DMS153 treated with DMSO at 0.1 percent for 48 hours (cell line): Measurements from ENCODE around the gene KRT15.

Source experiments
- DNase-seq: peaks from one replicate; lab custom pipeline; 2025; ENCODE audit not compliant: unreplicated experiment; lab: John Stamatoyannopoulos, UW

Gene KRT15

GRCh38 chr17:41483991-41484826, 34.5 kb downstream of the KRT15 start:
- DNase-seq: no peak

DNA sequence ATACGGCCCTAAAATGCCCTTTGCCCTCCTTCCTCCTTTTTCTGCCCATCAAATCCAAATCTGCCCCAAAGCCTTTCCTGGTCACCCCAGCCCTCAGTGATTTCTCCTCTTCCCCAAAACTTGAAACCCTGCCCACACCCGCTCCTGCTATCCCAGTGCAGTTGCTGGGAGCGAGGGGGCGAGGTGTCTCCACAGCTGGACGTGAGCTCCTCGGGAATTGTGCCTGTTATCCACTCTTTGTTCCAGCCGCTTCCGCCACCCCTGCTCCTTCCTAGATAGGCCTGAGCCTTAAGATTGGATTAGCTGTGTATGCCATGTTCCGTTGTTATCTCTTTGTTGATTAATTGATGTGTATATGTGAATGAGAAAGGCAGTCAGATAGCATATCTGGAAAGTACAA, 35.2 kb downstream of the KRT15 start:
- no peak for DNase-seq

DNA sequence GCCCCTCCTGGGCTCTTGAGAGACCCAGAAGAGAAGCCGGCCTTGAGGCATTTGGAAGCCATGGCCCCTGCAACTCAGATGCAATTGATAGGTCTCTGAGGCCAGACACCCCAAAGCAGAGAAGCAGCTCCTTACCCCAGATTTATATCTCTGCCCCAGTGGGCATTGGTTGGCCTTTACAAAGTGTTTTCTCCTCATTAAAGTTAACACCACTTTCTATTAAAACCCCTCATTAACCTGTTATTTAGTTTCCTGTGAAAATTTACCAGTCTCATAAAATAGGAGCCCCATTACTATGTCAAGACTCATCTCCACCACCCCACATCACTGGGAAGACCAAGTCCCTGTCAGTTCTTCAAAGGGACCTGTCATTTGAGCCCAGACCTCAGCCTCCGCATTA, 37.7 kb downstream of the KRT15 start, which contains the start of gene KRT35:
KRT35 (minus strand) TSS at position 116 of the 400 bp plus-strand sequence; CDS start at position 62, 54 bp downstream.
- no peak for DNase-seq

DNA sequence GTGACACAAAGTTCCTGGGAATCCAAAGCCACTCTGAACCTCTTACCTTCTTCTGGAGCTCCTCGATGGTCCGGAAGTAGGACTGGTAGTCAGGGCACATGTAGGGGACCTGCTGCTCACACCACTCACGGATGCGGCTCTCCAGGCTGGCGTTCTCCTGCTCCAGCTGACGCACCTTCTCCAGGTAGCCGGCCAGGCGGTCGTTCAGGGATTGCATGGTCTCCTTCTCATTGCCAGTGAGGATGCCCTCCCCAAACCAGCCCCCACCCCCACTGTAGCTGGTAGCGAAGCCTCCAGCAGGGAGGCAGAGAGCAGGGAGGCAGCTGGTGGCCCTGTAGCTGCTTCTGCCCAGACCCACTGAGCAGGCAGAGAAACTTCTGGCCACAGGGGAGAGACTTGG, 38.1 kb downstream of the KRT15 start:
- DNase-seq: no peak

DNA sequence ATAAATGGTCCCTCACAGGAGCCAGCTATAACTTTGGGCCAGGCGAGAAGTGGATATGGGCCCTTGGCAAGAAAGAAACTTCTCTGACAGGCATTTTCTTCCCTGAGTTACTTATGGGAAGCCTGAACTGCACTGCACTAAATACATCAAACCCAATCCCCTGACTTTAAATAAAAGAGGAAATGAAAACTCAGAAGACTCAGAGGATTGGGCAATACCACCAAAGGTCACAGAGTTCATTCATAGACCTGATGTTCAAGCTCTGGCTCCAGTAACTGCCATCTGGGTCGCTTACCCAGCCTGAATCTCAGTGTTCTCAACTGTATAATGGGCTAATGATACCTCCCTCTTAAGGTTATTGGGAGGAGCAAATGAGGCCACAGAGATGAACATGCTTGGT, 38.6 kb downstream of the KRT15 start:
- no peak for DNase-seq

- DNase-seq: no peak
Measured at GRCh38 chr17:41478237-41478636, 40.5 kb downstream of the KRT15 start.

- no peak for DNase-seq
Measured at GRCh38 chr17:41476866-41477815, 41.5 kb downstream of the KRT15 start.

GRCh38 chr17:41475421-41475820, 43.3 kb downstream of the KRT15 start:
- DNase-seq: no peak

DNA sequence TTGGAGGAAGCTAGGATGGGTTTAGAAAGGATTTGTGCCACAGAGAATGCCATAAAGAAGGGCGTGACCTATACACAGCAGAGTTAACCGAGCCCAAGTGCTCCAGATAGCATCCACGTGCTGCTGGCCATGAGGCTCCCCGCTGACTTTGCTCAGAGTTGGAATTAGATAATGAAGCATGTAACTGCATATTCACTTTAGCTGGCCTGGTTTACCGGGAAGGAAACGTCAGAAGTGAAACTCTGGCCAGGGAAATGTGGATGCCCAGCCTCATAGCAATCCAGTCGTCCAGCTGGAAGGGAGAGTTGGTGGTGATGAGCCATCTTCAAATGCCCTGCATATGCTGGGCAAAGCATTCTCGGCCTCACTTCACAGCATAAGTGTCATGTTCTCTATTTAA, 43.8 kb downstream of the KRT15 start:
- DNase-seq: no peak

- DNase-seq: no peak
Measured at GRCh38 chr17:41468346-41468745, 50.3 kb downstream of the KRT15 start.

GRCh38 chr17:41467561-41467960, 51.1 kb downstream of the KRT15 start:
- DNase-seq: no peak

DNA sequence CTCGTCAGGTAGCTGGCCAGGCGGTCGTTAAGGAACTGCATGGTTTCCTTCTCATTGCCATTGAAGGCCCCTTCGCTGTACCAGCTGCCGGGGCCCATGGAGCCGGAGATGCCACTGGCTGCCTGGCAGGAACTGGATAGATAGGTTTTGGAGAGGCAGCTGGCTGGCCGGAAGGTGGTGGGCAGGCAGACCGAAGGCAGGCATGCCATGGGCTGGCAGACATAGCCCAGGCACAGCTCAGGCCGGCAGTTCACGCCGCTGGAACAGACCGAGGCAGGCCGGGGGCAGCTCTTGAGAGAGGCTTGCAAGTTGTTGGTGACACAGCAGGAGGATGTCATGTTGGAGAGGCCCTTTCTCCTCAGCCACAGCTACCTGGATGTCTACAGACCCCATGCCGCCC, 51.7 kb downstream of the KRT15 start, which contains the start of gene KRT32:
KRT32 (minus strand) TSS at position 399 of the 400 bp plus-strand sequence; CDS start at position 338, 61 bp downstream.
- no peak for DNase-seq

GRCh38 chr17:41464682-41465081, 54.0 kb downstream of the KRT15 start:
- no peak for DNase-seq

DNA sequence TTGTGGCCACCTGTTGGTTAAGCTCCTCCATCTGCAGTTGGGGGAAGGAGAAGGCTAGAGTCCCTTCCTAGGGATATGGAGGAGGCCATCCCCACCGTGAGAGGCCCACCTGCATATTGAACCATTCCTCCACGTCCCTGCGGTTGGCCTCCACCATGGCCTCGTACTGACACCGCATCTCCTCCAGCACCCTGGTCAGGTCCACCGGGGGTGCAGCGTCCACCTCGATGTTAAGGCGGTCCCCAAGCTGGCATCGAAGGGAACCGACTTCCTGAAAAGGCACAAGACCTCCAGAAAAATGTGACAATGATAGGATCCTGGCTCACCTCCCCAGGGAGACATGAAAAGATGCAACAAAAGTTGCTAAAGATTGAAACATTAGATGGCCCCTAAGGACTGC, 54.5 kb downstream of the KRT15 start:
- no peak for DNase-seq

DNA sequence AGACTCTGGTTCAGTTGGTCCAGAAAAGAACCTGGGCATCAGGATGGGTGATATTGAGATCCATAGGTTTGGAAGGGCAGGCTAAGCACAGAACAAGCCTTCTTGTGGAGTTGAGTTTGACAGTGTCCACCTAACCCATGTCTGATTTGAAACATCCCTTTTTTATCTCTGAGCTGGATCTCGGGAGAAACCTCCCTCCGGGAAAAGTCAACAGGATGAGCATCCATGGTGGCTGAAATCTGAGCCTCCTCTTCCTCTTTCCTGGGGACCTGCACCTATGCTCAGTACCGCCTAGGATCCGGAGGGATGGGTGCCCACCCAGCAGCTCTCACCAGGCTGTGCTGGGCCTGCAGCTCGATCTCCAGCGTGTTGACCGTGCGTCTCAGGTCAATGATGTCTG, 54.9 kb downstream of the KRT15 start:
- DNase-seq: no peak
